LNCaP clone FGC (cell line): Measurements from ENCODE around the gene DNAI1.

Source experiments
- DNase-seq: peaks from one replicate; pipeline ENCODE4 v3.0.0-alpha.2; 2011; ENCODE audit warnings: low read depth
- H3K4me3 ChIP-seq: 2 replicates; pipeline ENCODE4 v1.5.1; 2011; ENCODE audit warnings: mild to moderate bottlenecking, low read depth, low read length, control low read depth
- CTCF ChIP-seq: IDR thresholded peaks from 2 replicates; pipeline ENCODE4 v1.5.1; 2012; ENCODE audit warnings: mild to moderate bottlenecking; ENCODE audit not compliant: control insufficient read depth, insufficient read depth; ENCODE audit errors: extremely low read depth

Gene DNAI1

GRCh38 chr9:34556949-34557348, 98.3 kb downstream of the DNAI1 start:
- TF ChIP-seq CTCF = no peak
- no peak for DNase-seq
- no peak overlapping the region for H3K4me3 ChIP-seq

GRCh38 chr9:34557426-34558321, 99.1 kb downstream of the DNAI1 start:
- TF ChIP-seq CTCF = no peak

GRCh38 chr9:34558364-34558763, 99.8 kb downstream of the DNAI1 start:
- no peak overlapping the region for H3K4me3 ChIP-seq
- TF ChIP-seq CTCF = no peak
- DNase-seq = no peak

More at GRCh38 chr9:34557426-34558321, 99.1 kb downstream of the DNAI1 start:
- no peak overlapping the region for H3K4me3 ChIP-seq
- no peak for DNase-seq

GRCh38 chr9:34558919-34559623, 100.5 kb downstream of the DNAI1 start:
- TF ChIP-seq CTCF = no peak
- no peak overlapping the region for H3K4me3 ChIP-seq
- DNase-seq = no peak

- H3K4me3 ChIP-seq = no peak overlapping the region
- DNase-seq = no peak
- TF ChIP-seq CTCF = no peak
Measured at GRCh38 chr9:34559624-34560455, 101.2 kb downstream of the DNAI1 start.

GRCh38 chr9:34560599-34561214, 102.1 kb downstream of the DNAI1 start:
- H3K4me3 ChIP-seq = no peak overlapping the region
- no peak for DNase-seq
- TF ChIP-seq CTCF = no peak
